GM21447 (cell line): Measurements from ENCODE around the gene HS1BP3.
A peak's percentile ranks its signal among the peaks of the same experiment; 100 is the strongest.

Source experiments
- ATAC-seq: cut with Tn5 transposase; IDR thresholded peaks from one replicate; pipeline ENCODE4 v1.9.1; 2021; ENCODE audit not compliant: unreplicated experiment

HS1BP3 gene

GRCh38 chr2:20675701-20676352, 24.9 kb upstream of the HS1BP3 start:
- ATAC-seq: peak; percentile 44

- ATAC-seq: no peak
These were observed 24.2 kb upstream of the HS1BP3 start for GRCh38 chr2:20674974-20675679.

GRCh38 chr2:20674309-20674965, 23.5 kb upstream of the HS1BP3 start:
- no peak for ATAC-seq

GRCh38 chr2:20673686-20674308, 22.9 kb upstream of the HS1BP3 start:
- no peak for ATAC-seq

- no peak for ATAC-seq
These were observed 21.5 kb upstream of the HS1BP3 start for GRCh38 chr2:20672201-20672951.

- no peak for ATAC-seq
These were observed 20.8 kb upstream of the HS1BP3 start for GRCh38 chr2:20671736-20672080.

GRCh38 chr2:20671036-20671735, 20.3 kb upstream of the HS1BP3 start:
- no peak for ATAC-seq

- no peak for ATAC-seq
These were observed 19.6 kb upstream of the HS1BP3 start for GRCh38 chr2:20670315-20671035.

- no peak for ATAC-seq
These were observed 18.8 kb upstream of the HS1BP3 start for GRCh38 chr2:20669562-20670314.

- ATAC-seq: no peak
These were observed 18.1 kb upstream of the HS1BP3 start for GRCh38 chr2:20668871-20669475.

GRCh38 chr2:20668451-20668850, 17.6 kb upstream of the HS1BP3 start:
- ATAC-seq: no peak

- no peak for ATAC-seq
These were observed 16.9 kb upstream of the HS1BP3 start for GRCh38 chr2:20667531-20668401.

GRCh38 chr2:20667151-20667530, 16.2 kb upstream of the HS1BP3 start:
- peak; percentile 21 for ATAC-seq

GRCh38 chr2:20666304-20667150, 15.6 kb upstream of the HS1BP3 start, which contains the start of gene GDF7:
Gene GDF7, plus strand, starts transcription at chr2:20667144. Its CDS starts 96 bp downstream, at chr2:20667240.
- peak; percentile 39 for ATAC-seq

- peak; percentile 9 for ATAC-seq
These were observed 15.1 kb upstream of the HS1BP3 start for GRCh38 chr2:20666005-20666303.

GRCh38 chr2:20665243-20666004, 14.5 kb upstream of the HS1BP3 start:
- ATAC-seq: no peak
